CD8-positive, alpha-beta memory T cell (primary cell): Measurements from ENCODE around the gene COG6. TPM values are rescaled to one million over a fixed set of nuclear protein-coding genes. Genes with fewer than 3 reads are reported as not detected.

Experiments
- CTCF ChIA-PET: fragments of 350-600 bp; sonication (Branson Sonifier 250); formaldehyde crosslinking; loops from one replicate; lab custom pipeline; 2021; ENCODE audit warnings: antibody characterized with exemption; lab: Charles Lee
- POLR2A ChIA-PET: fragments of 350-600 bp; sonication (Branson Sonifier 250); formaldehyde crosslinking; loops from one replicate; lab custom pipeline; 2021; ENCODE audit warnings: antibody characterized with exemption; lab: Charles Lee
- DNase-seq, 5 donors: peaks; one replicate each; pipeline versions ENCODE4 v3.0.0 to v3.0.0-alpha.2; 2020 to 2022; ENCODE audit warnings: mixed read lengths in 1 of 5
- H3K27ac ChIP-seq: one replicate; pipeline ENCODE4 v1.7.0; 2013; ENCODE audit warnings: low read depth, mild to moderate bottlenecking, low read length, moderate library complexity
- H3K27me3 ChIP-seq: 2 replicates; pipeline ENCODE4 v1.7.0; 2013; ENCODE audit warnings: low read length, mild to moderate bottlenecking; ENCODE audit not compliant: insufficient read depth, poor library complexity, severe bottlenecking
- H3K36me3 ChIP-seq: 2 replicates; pipeline ENCODE4 v1.7.0; 2013; ENCODE audit warnings: mild to moderate bottlenecking, low read length, moderate library complexity; ENCODE audit not compliant: insufficient read depth
- H3K4me1 ChIP-seq: 2 replicates; pipeline ENCODE4 v1.7.0; 2013; ENCODE audit warnings: mild to moderate bottlenecking, low read length, moderate library complexity; ENCODE audit not compliant: insufficient read depth
- H3K4me3 ChIP-seq: 2 replicates; pipeline ENCODE4 v1.7.0; 2013; ENCODE audit warnings: mild to moderate bottlenecking, low read length
- H3K9me3 ChIP-seq: 2 replicates; pipeline ENCODE4 v1.7.0; 2013; ENCODE audit warnings: mild to moderate bottlenecking, low read length
- H3K27ac Mint-ChIP-seq, 8 donors: one replicate each; pipeline ENCODE4 v1.8.0; 2020 to 2021; ENCODE audit warnings: mixed read lengths in 8 of 8, mild to moderate bottlenecking in 6 of 8, inconsistent platforms in 3 of 8, moderate library complexity in 3 of 8
- H3K27me3 Mint-ChIP-seq, 2 donors: one replicate each; pipeline ENCODE4 v1.8.0; 2020 to 2021; ENCODE audit warnings: mixed read lengths in 2 of 2, mild to moderate bottlenecking in 1 of 2, moderate library complexity in 1 of 2
- H3K36me3 Mint-ChIP-seq, 3 donors: one replicate each; pipeline ENCODE4 v1.8.0; 2020 to 2021; ENCODE audit warnings: mixed read lengths in 3 of 3, inconsistent platforms in 1 of 3, mild to moderate bottlenecking in 1 of 3
- H3K4me1 Mint-ChIP-seq, 3 donors: one replicate each; pipeline ENCODE4 v1.8.0; 2020 to 2021; ENCODE audit warnings: mixed read lengths in 3 of 3, inconsistent platforms in 1 of 3, mild to moderate bottlenecking in 1 of 3
- H3K4me3 Mint-ChIP-seq, 7 donors: one replicate each; pipeline ENCODE4 v1.8.0; 2020 to 2021; ENCODE audit warnings: mixed read lengths in 7 of 7, mild to moderate bottlenecking in 6 of 7, moderate library complexity in 4 of 7, inconsistent platforms in 2 of 7
- H3K9me3 Mint-ChIP-seq, 5 donors: one replicate each; pipeline ENCODE4 v1.8.0; 2020 to 2022; ENCODE audit warnings: mixed read lengths in 5 of 5, mild to moderate bottlenecking in 3 of 5, moderate library complexity in 2 of 5, inconsistent platforms in 1 of 5
- polyA plus RNA-seq: library from polyadenylated mRNA; unstranded; fragments of 300-500 nt; fragmentation: Illumina TruSeq; gene quantifications from one replicate; pipeline ENCODE4 v1.2.3, GENCODE V29; 2021
- total RNA-seq, 2 experiments: library from RNA; stranded (reverse); gene quantifications; one replicate each; pipeline ENCODE4 v1.2.3, GENCODE V29; 2021

COG6 gene
- total RNA-seq, result 10 to 100 TPM; 25.0 to 32.1 TPM
- 12.1 TPM for polyA plus RNA-seq

DNA sequence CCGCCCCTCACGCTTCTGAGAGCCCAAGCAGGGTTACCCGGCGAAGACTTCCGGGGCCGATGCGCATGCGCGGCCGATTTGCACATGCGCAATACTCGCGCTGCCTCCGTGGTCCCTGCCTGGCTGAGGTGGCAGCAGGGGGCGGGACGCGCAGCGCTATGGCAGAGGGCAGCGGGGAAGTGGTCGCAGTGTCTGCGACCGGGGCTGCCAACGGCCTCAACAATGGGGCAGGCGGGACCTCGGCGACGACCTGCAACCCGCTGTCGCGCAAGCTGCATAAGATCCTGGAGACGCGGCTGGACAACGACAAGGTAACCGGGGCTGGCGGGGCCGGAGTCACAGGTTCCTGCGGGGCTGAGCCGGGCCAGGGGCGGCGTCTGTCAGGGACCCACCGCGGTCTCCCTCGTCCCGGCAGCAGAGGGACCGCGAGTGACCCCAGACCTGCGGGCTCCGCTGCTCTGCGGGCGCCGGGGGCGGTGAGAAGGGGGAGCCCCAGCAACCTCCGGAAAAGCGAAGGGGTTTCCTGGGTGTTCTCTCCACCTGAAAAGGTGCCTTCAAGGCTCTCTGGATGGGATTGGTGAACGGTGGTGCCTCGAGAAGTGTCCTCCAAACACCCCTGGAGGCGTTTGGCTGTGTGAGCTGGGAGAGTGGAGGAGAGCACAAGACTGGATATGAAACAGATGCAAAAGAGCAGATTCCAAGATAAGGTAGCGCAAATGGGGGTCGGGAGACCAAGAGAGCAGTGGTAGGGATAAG, at the start of gene COG6:
COG6 (plus strand) TSS at position 94 of the 756 bp plus-strand sequence; CDS start at position 159, 65 bp downstream.
- Mint-ChIP-seq H3K27me3 (peaks cover 0 to 8% of the 10 kb centered on the region in 2 donors), H3K9me3 (peaks cover 0 to 3% (median 0%) of the 10 kb centered on the region in 5 donors), H3K4me3 (peak within 1 kb of the TSS; percentile 94 to 99 (median 96)), H3K36me3 (peaks cover 4 to 20% (median 7%) of the 10 kb centered on the region in 3 donors), H3K4me1 (peaks cover 36 to 50% (median 48%) of the 10 kb centered on the region in 3 donors), H3K27ac (peak within 1 kb of the TSS; percentile 74 to 95 (median 92))
- Histone ChIP-seq H3K4me3 (peak within 1 kb of the TSS; percentile 79), H3K4me1 (peaks cover 22% of the 10 kb centered on the region), H3K36me3 (no peaks in the 10 kb centered on the region), H3K27me3 (no peaks in the 10 kb centered on the region), H3K27ac (peak within 1 kb of the TSS; percentile 68), H3K9me3 (no peaks in the 10 kb centered on the region)
- POLR2A ChIA-PET, result no interaction called here
- CTCF ChIA-PET, result interaction anchor here (1.8 kb wide), 1 partner anchor 40 kb away, joined by 4 read pairs; no protein-coding TSS in a partner anchor
- DNase-seq, result peak; percentile 90 to 96 (median 94)

DNA sequence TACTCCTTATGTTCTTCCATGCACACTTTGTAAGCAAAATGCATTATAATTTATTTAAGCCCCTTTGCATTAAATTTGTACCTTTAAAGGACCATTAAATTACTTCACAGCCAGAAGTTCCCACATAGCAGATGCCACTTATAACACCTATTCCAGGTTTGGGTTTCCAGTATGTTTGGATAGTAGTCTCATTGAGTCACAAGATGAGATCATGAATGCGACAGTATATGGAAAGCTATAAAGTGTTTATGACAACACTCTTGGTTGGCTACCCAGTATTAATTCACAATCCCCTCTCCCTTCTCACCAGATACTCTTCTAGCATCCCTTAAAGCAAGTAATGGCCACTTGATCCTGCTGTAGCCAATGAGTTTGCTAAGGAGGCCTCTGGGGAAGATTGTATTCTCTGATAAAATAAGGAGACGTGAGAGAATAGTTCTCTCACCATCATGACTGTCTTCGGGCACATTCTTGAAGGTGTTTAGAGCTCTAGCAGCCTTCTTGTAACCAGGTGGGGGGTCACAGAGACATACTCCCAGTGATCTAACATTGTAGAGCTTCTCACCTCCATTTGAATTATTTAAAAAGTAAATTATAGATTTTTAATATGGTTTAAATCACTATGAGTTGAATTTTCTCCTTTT, 49.7 kb upstream of the COG6 start:
- Mint-ChIP-seq H3K27me3 (peaks cover 18 to 53% of the 10 kb centered on the region in 2 donors), H3K9me3 (no peaks in the 10 kb centered on the region), H3K4me3 (no peak overlapping the region), H3K4me1 (peaks cover 12 to 16% (median 14%) of the 10 kb centered on the region in 3 donors), H3K27ac (no peak overlapping the region), H3K36me3 (no peaks in the 10 kb centered on the region)
- no peak for DNase-seq
- Histone ChIP-seq H3K27ac (no peak overlapping the region), H3K4me3 (no peak overlapping the region), H3K27me3 (peaks cover 17% of the 10 kb centered on the region), H3K9me3 (no peaks in the 10 kb centered on the region), H3K36me3 (no peaks in the 10 kb centered on the region), H3K4me1 (peaks cover 7% of the 10 kb centered on the region)
- POLR2A ChIA-PET, result no interaction called here
- CTCF ChIA-PET, result no interaction called here

DNA sequence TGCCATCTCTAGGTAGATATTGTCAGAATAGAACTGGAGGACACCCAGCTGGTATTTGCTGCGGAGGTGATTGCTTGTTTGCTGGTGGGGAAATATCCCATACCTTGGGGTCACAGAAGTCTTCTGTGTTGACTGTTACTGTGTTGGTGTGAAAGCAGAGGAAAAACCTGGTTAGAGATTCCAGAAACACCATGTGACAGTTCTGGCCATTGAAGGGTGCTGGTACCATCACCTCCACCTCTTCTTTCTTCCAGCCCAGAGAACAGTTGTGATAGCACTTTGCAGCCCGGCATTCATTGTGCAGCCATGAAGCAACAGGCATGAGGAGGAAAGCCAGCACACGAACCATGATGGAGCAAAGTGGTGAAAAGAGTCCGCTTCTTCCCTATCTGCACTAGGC, 47.6 kb upstream of the COG6 start:
- CTCF ChIA-PET, result interaction anchor here (1.2 kb wide), 1 partner anchor 8 kb away, joined by 4 read pairs; no protein-coding TSS in a partner anchor
- Histone ChIP-seq H3K4me3 (no peak overlapping the region), H3K9me3 (no peaks in the 10 kb centered on the region), H3K27ac (no peak overlapping the region), H3K36me3 (no peaks in the 10 kb centered on the region), H3K27me3 (peaks cover 4% of the 10 kb centered on the region), H3K4me1 (no peaks in the 10 kb centered on the region)
- H3K4me3 Mint-ChIP-seq, result no peak overlapping the region
- POLR2A ChIA-PET, result no interaction called here
- no peak for DNase-seq
- H3K27ac Mint-ChIP-seq, result no peak overlapping the region
- H3K9me3 Mint-ChIP-seq, result no peaks in the 10 kb centered on the region
- H3K27me3 Mint-ChIP-seq, result peaks cover 11 to 42% of the 10 kb centered on the region in 2 donors
- no peaks in the 10 kb centered on the region for H3K36me3 Mint-ChIP-seq
- H3K4me1 Mint-ChIP-seq, result peaks cover 4 to 8% (median 6%) of the 10 kb centered on the region in 3 donors

DNA sequence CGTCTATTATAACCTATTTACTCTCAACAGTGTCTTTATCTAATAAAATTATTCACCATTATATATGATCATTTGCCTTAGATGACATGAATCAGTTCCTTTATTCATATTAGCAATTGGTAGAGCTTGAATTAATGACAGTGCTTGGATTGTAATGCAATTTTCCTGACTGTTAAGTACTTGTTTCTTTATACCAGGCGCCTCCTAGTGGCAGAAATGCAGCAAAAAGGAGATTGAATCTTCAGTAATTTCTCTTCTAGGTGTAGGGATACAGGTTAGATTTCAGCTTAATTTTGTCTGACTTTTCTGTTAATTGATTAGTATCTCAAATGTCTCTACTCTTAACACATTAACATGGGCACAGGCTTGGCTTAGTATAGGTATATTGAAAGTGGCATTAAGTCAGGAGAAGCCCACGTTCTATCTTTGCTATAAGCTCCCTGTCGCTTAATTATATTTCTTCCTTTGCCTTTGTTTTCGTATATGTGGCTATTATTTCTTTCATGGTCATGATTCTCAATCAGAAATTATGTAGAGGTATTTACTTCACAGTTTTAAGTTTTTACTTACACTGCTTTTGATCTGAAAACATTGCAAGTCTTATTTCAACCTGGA, 43.3 kb upstream of the COG6 start:
- no peaks in the 10 kb centered on the region for H3K9me3 ChIP-seq
- CTCF ChIA-PET, result interaction anchor here (0.8 to 2.3 kb wide), 11 partner anchors 9 to 643 kb away, joined by 3 to 7 read pairs (median 4); partner anchors contain the start of genes LHFPL6, NHLRC3 and PROSER1
- H3K4me1 Mint-ChIP-seq, result no peaks in the 10 kb centered on the region
- no peak overlapping the region for H3K27ac ChIP-seq
- H3K27ac Mint-ChIP-seq, result peak overlapping the region in 1 of 8 donors; percentile 75
- no peaks in the 10 kb centered on the region for H3K4me1 ChIP-seq
- H3K27me3 ChIP-seq, result no peaks in the 10 kb centered on the region
- no peaks in the 10 kb centered on the region for H3K36me3 ChIP-seq
- POLR2A ChIA-PET, result no interaction called here
- no peak overlapping the region for H3K4me3 ChIP-seq
- DNase-seq, result peak; percentile 24 to 64 (median 36)
- no peak overlapping the region for H3K4me3 Mint-ChIP-seq
- H3K27me3 Mint-ChIP-seq, result peaks cover 5 to 20% of the 10 kb centered on the region in 2 donors
- no peaks in the 10 kb centered on the region for H3K36me3 Mint-ChIP-seq
- H3K9me3 Mint-ChIP-seq, result no peaks in the 10 kb centered on the region

DNA sequence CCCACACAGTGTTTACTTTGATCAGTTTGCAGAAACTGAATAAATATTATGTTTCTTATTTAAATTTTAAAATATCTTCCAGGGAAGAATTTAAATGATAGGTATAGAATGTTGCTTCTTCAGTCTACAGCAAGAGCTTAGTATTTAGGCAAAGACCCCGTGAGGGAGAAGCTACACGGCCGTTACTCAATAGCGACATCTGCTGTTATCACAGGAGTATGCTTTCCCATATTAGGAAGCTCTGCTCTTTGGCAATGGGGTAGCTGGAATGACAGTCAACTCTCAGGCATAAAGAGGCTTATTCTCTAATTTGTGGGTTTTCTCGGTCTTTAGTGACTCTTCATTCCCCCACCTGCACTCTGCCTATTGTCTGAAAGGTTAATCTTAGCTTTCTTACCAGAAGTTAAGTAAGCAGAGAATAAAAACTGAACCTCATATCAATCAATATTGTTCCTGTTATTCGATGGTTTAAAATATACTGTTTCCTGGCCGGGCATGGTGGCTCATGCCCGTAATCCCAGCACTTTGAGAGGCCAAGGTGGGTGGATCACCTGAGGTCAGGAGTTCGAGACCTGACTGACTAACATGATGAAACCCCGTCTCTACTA, 39.3 kb upstream of the COG6 start:
- Mint-ChIP-seq H3K36me3 (no peaks in the 10 kb centered on the region), H3K4me1 (no peaks in the 10 kb centered on the region), H3K9me3 (no peaks in the 10 kb centered on the region), H3K27me3 (peaks cover 5 to 32% of the 10 kb centered on the region in 2 donors), H3K27ac (no peak overlapping the region), H3K4me3 (no peak overlapping the region)
- Histone ChIP-seq H3K4me1 (no peaks in the 10 kb centered on the region), H3K27ac (no peak overlapping the region), H3K9me3 (no peaks in the 10 kb centered on the region), H3K36me3 (no peaks in the 10 kb centered on the region), H3K27me3 (no peaks in the 10 kb centered on the region), H3K4me3 (no peak overlapping the region)
- ChIA-PET CTCF (interaction anchor here (0.6 to 1.3 kb wide), 10 partner anchors 9 to 565 kb away, joined by 3 to 6 read pairs (median 4); partner anchors contain the start of genes COG6 and LHFPL6), POLR2A (no interaction called here)
- DNase-seq, result peak in 3 of 5 donors; percentile 27 to 56 (median 33)

DNA sequence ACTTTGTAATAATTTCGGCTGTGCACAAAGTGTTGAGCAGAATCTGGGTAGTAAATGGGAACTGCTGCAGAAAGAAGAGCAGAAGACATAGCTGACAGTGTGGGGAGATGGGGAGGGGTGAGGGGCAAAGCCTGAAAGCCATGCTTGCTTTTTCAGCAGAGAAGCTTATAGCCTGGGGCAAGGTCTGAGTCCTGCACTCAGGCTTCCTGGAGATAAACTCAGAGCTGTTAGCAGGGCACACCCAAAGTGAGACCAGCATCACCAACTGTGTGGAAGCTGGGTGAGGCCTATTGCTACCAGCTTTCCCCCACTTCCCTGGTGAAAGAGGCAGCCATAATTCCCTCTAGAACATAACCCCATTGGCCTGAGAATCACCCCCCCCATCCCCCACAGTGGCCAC, 36.9 kb upstream of the COG6 start:
- H3K27ac Mint-ChIP-seq, result no peak overlapping the region
- H3K9me3 Mint-ChIP-seq, result no peaks in the 10 kb centered on the region
- no peaks in the 10 kb centered on the region for H3K4me1 Mint-ChIP-seq
- no peaks in the 10 kb centered on the region for H3K9me3 ChIP-seq
- H3K27me3 Mint-ChIP-seq, result peaks cover 4 to 28% of the 10 kb centered on the region in 2 donors
- CTCF ChIA-PET, result interaction anchor here (0.6 to 0.7 kb wide), 2 partner anchors 567 to 1468 kb away, joined by 3 read pairs; no protein-coding TSS in a partner anchor
- H3K27ac ChIP-seq, result no peak overlapping the region
- H3K4me1 ChIP-seq, result no peaks in the 10 kb centered on the region
- H3K36me3 ChIP-seq, result no peaks in the 10 kb centered on the region
- no peaks in the 10 kb centered on the region for H3K27me3 ChIP-seq
- POLR2A ChIA-PET, result no interaction called here
- no peak for DNase-seq
- no peak overlapping the region for H3K4me3 Mint-ChIP-seq
- H3K36me3 Mint-ChIP-seq, result no peaks in the 10 kb centered on the region
- H3K4me3 ChIP-seq, result no peak overlapping the region

DNA sequence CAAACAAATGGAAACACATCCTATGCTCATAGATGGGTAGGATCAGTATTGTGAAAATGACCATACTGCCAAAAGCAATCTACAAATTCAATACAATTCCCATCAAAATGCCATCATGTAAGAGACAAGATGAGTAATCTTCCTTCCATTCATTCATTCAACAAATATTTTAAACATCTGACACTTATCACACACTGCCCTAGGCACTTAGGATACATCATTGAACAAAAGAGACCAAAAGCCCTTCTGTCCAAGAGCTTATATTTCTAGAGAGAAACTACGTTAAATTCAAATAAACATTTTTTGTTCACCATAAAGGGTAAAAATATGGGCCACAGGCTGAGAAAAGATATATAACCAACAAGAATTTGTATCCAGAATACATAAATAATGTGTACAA, 32.0 kb upstream of the COG6 start:
- Mint-ChIP-seq H3K4me3 (no peak overlapping the region), H3K36me3 (no peaks in the 10 kb centered on the region), H3K27me3 (peaks cover 7 to 15% of the 10 kb centered on the region in 2 donors), H3K27ac (no peak overlapping the region), H3K9me3 (no peaks in the 10 kb centered on the region), H3K4me1 (no peaks in the 10 kb centered on the region)
- POLR2A ChIA-PET, result no interaction called here
- Histone ChIP-seq H3K4me1 (no peaks in the 10 kb centered on the region), H3K9me3 (no peaks in the 10 kb centered on the region), H3K27ac (no peak overlapping the region), H3K4me3 (no peak overlapping the region), H3K36me3 (no peaks in the 10 kb centered on the region), H3K27me3 (no peaks in the 10 kb centered on the region)
- CTCF ChIA-PET, result interaction anchor here (1.4 kb wide), 1 partner anchor 19 kb away, joined by 3 read pairs; no protein-coding TSS in a partner anchor
- DNase-seq, result no peak
